Body of pancreas (tissue), 4 donors: Measurements from ENCODE around the gene KLHL1. TPM values are rescaled to one million over a fixed set of nuclear protein-coding genes. Genes with fewer than 3 reads are reported as not detected.

Experiments
- ATAC-seq: fragments of 150-250 bp; one replicate; pipeline ENCODE4 v1.9.1; 2016
- DNase-seq, 4 donors: peaks; one replicate each; pipeline ENCODE4 v3.0.0-alpha.2; 2019
- H3K27ac ChIP-seq, 4 donors: fragments of 200-600 bp; sonication (generic); 1 replicate in 3 of 4; 2 replicates in 1 of 4; pipeline versions ENCODE4 v1.5.1 to v1.6.1; 2016 to 2019; ENCODE audit warnings: mild to moderate bottlenecking in 1 of 4, mixed read lengths in 1 of 4, moderate library complexity in 1 of 4
- H3K27me3 ChIP-seq, 2 donors: fragments of 200-600 bp; sonication (generic); one replicate each; pipeline ENCODE4 v1.6.0; 2016; ENCODE audit warnings: mild to moderate bottlenecking in 1 of 2
- H3K36me3 ChIP-seq, 2 donors: fragments of 200-600 bp; sonication (generic); replicated peaks in 1 of 2; 2 replicates each; pipeline ENCODE4 v1.5.1; 2016; ENCODE audit warnings: low read depth in 2 of 2; ENCODE audit not compliant: insufficient read depth in 1 of 2
- H3K4me1 ChIP-seq: fragments of 200-600 bp; sonication (generic); one replicate; pipeline ENCODE4 v1.6.0; 2016
- H3K4me3 ChIP-seq, 2 donors: fragments of 200-600 bp; sonication (generic); 1 replicate in 1 of 2; 2 replicates in 1 of 2; pipeline ENCODE4 v1.5.1; 2016 to 2019
- H3K9me3 ChIP-seq, 3 donors: fragments of 200-600 bp; sonication (generic); 1 replicate in 2 of 3; 2 replicates in 1 of 3; pipeline ENCODE4 v1.5.1; 2016
- CTCF ChIP-seq, 7 experiments: fragments of 450-650 bp in 4 of 7; fragments of 200-600 bp in 3 of 7; sonication (generic) in 3 of 7; IDR thresholded peaks; one replicate each; pipeline ENCODE4 v1.5.1; 2016 to 2019; ENCODE audit warnings: antibody characterized with exemption in 7 of 7
- POLR2A ChIP-seq, 3 donors: fragments of 450-650 bp; IDR thresholded peaks; one replicate each; pipeline ENCODE4 v1.6.1; 2016; ENCODE audit warnings: antibody characterized with exemption in 3 of 3, mild to moderate bottlenecking in 2 of 3
- WGBS, 2 donors: methylation state at CpG; one replicate each; pipeline ENCODE4 v1.1.5; 2017; 5-methylcytosine and 5-hydroxymethylcytosine counted together
- intact Hi-C: fragments of 100-400 bp; cut with DNase I; formaldehyde crosslinking; loops from one replicate; pipeline ENCODE4 v1.15.1; 2023
- total RNA-seq, 2 donors: library from RNA; depleted of rRNA; stranded (reverse); fragments of >200 nt; gene quantifications; one replicate each; pipeline ENCODE4 v1.1.0, GENCODE V29; 2016

KLHL1 gene
- total RNA-seq, 2 donors from 2014 or later: 0.26 TPM; not detected in 1

GRCh38 chr13:70023516-70023915 is 84.7 kb downstream of the KLHL1 start:
- WGBS, 2 donors: 67 to 74% methylated on average over 2 of the region's 2 CpGs

GRCh38 chr13:70022646-70023045 is 85.6 kb downstream of the KLHL1 start:
- no peak for ATAC-seq

More at GRCh38 chr13:70023516-70023915, 84.7 kb downstream of the KLHL1 start:
- intact Hi-C loops: no loop called here
- no peak overlapping the region for H3K4me3 ChIP-seq
- H3K27ac ChIP-seq: no peak overlapping the region
- no peak for TF ChIP-seq CTCF (IDR thresholded peaks at IDR 0.05)
- TF ChIP-seq POLR2A (IDR thresholded peaks at IDR 0.05): no peak
- ATAC-seq (no peak), DNase-seq (no peak)
- no peaks in the 10 kb centered on the region for H3K4me1 ChIP-seq
- no peaks in the 10 kb centered on the region for H3K36me3 ChIP-seq
- no peaks in the 10 kb centered on the region for H3K9me3 ChIP-seq
- no peaks in the 10 kb centered on the region for H3K27me3 ChIP-seq

GRCh38 chr13:70016116-70016515 is 92.1 kb downstream of the KLHL1 start:
- no peaks in the 10 kb centered on the region for H3K27me3 ChIP-seq
- H3K27ac ChIP-seq: no peak overlapping the region
- intact Hi-C loops: no loop called here
- TF ChIP-seq POLR2A (IDR thresholded peaks at IDR 0.05): no peak
- no peak for TF ChIP-seq CTCF (IDR thresholded peaks at IDR 0.05)
- DNase-seq (no peak), ATAC-seq (no peak)
- no peaks in the 10 kb centered on the region for H3K9me3 ChIP-seq
- H3K4me3 ChIP-seq: no peak overlapping the region
- H3K36me3 ChIP-seq: no peaks in the 10 kb centered on the region
- 43% methylated on average over 1 of the region's 3 CpGs; no CpG with 5 or more reads in 1 of the 2 donors for WGBS, 2 donors
- H3K4me1 ChIP-seq: no peaks in the 10 kb centered on the region

More at GRCh38 chr13:70022646-70023045, 85.6 kb downstream of the KLHL1 start:
- DNase-seq: no peak
- Histone ChIP-seq H3K9me3 (no peaks in the 10 kb centered on the region), H3K36me3 (no peaks in the 10 kb centered on the region), H3K27me3 (no peaks in the 10 kb centered on the region), H3K4me3 (no peak overlapping the region), H3K27ac (no peak overlapping the region), H3K4me1 (no peaks in the 10 kb centered on the region)
- WGBS, 2 donors: 81 to 84% methylated on average over 3 of the region's 3 CpGs
- no peak for TF ChIP-seq POLR2A (IDR thresholded peaks at IDR 0.05)
- TF ChIP-seq CTCF (IDR thresholded peaks at IDR 0.05): no peak
- intact Hi-C loops: no loop called here

GRCh38 chr13:70014337-70014736 is 93.9 kb downstream of the KLHL1 start:
- H3K27me3 ChIP-seq: no peaks in the 10 kb centered on the region
- H3K9me3 ChIP-seq: no peaks in the 10 kb centered on the region
- ATAC-seq: no peak
- no peak overlapping the region for H3K27ac ChIP-seq
- TF ChIP-seq CTCF (IDR thresholded peaks at IDR 0.05) (no peak), POLR2A (IDR thresholded peaks at IDR 0.05) (no peak)
- no peaks in the 10 kb centered on the region for H3K4me1 ChIP-seq
- no peak for DNase-seq
- intact Hi-C loops: no loop called here
- H3K36me3 ChIP-seq: no peaks in the 10 kb centered on the region
- H3K4me3 ChIP-seq: no peak overlapping the region

GRCh38 chr13:69999875-70000274 is 108.4 kb downstream of the KLHL1 start:
- intact Hi-C loops: no loop called here
- Histone ChIP-seq H3K27ac (no peak overlapping the region), H3K36me3 (no peaks in the 10 kb centered on the region), H3K4me3 (no peak overlapping the region), H3K9me3 (no peaks in the 10 kb centered on the region), H3K4me1 (no peaks in the 10 kb centered on the region), H3K27me3 (no peaks in the 10 kb centered on the region)
- TF ChIP-seq CTCF (IDR thresholded peaks at IDR 0.05) (no peak), POLR2A (IDR thresholded peaks at IDR 0.05) (no peak)
- no peak for ATAC-seq
- DNase-seq: no peak
- 39 to 62% methylated on average over 2 of the region's 2 CpGs for WGBS, 2 donors
